WTC11 (cell line): ENCODE results near the gene ANKS6. TPM values are rescaled to one million over a fixed set of nuclear protein-coding genes. Genes with fewer than 3 reads are reported as not detected.
A peak's percentile ranks its signal among the peaks of the same experiment; 100 is the strongest.

ENCODE experiments used
- ATAC-seq: fragments of 200-7000 bp; cut with Tn5 transposase; 2 replicates; pipeline ENCODE4 v1.10.0; 2021; ENCODE audit warnings: mild to moderate bottlenecking, moderate library complexity
- CTCF ChIA-PET: fragments of 300-600 bp; sonication (Branson Sonifier 250); formaldehyde crosslinking; loops from one replicate; lab custom pipeline; 2021; ENCODE audit warnings: antibody characterized with exemption; lab: Charles Lee
- POLR2A ChIA-PET: fragments of 350-600 bp; sonication (Branson Sonifier 250); formaldehyde crosslinking; loops from one replicate; lab custom pipeline; 2021; ENCODE audit warnings: antibody characterized with exemption; lab: Charles Lee
- DNase-seq: peaks from one replicate; pipeline ENCODE4 v3.0.0; 2021; ENCODE audit warnings: low spot score
- H3K27ac Mint-ChIP-seq: 2 replicates; pipeline ENCODE4 v1.8.0; 2021; ENCODE audit warnings: mixed read lengths
- H3K27me3 Mint-ChIP-seq: 2 replicates; pipeline ENCODE4 v1.8.0; 2021; ENCODE audit warnings: low read depth, mild to moderate bottlenecking, moderate library complexity, mixed read lengths
- H3K36me3 Mint-ChIP-seq: 2 replicates; pipeline ENCODE4 v1.8.0; 2021; ENCODE audit warnings: mixed read lengths
- H3K4me1 Mint-ChIP-seq: 2 replicates; pipeline ENCODE4 v1.8.0; 2022; ENCODE audit warnings: mixed read lengths
- H3K4me3 Mint-ChIP-seq: 2 replicates; pipeline ENCODE4 v1.8.0; 2021; ENCODE audit warnings: mild to moderate bottlenecking, moderate library complexity, mixed read lengths
- H3K9me3 Mint-ChIP-seq: 2 replicates; pipeline ENCODE4 v1.8.0; 2021; ENCODE audit warnings: mixed read lengths
- ARID4B ChIP-seq: sonication (generic); formaldehyde crosslinking; IDR thresholded peaks from 2 replicates; pipeline ENCODE4 v1.8.0; 2023; ENCODE audit warnings: missing genetic modification reagents, mild to moderate bottlenecking, borderline replicate concordance
- JAZF1 ChIP-seq: fragments of 250-450 bp; sonication (Bioruptor Pico); IDR thresholded peaks from 2 replicates; pipeline ENCODE4 v1.9.0; 2021; ENCODE audit warnings: moderate library complexity, mild to moderate bottlenecking, inconsistent platforms
- NFE2L1 ChIP-seq: sonication (generic); formaldehyde crosslinking; IDR thresholded peaks from 2 replicates; pipeline ENCODE4 v1.8.1; 2023; ENCODE audit warnings: missing genetic modification reagents
- SMAD4 ChIP-seq: sonication (generic); formaldehyde crosslinking; IDR thresholded peaks from 2 replicates; pipeline ENCODE4 v1.8.0; 2022; ENCODE audit warnings: mild to moderate bottlenecking, missing genetic modification reagents
- SP1 ChIP-seq: sonication (generic); formaldehyde crosslinking; conservative IDR thresholded peaks from 2 replicates; pipeline ENCODE4 v1.8.1; 2022; ENCODE audit warnings: missing genetic modification reagents
- TCF7 ChIP-seq: sonication (generic); formaldehyde crosslinking; IDR thresholded peaks from 2 replicates; pipeline ENCODE4 v1.8.0; 2022; ENCODE audit warnings: mild to moderate bottlenecking, low read depth, missing genetic modification reagents, moderate library complexity
- TEAD1 ChIP-seq: sonication (generic); formaldehyde crosslinking; IDR thresholded peaks from 2 replicates; pipeline ENCODE4 v1.8.0; 2022; ENCODE audit warnings: mild to moderate bottlenecking, missing genetic modification reagents
- ZBTB43 ChIP-seq: sonication (generic); formaldehyde crosslinking; IDR thresholded peaks from 2 replicates; pipeline ENCODE4 v1.8.1; 2023; ENCODE audit warnings: mild to moderate bottlenecking, missing genetic modification reagents
- total RNA-seq: library from RNA; stranded (reverse); gene quantifications from 3 replicates; pipeline ENCODE4 v1.2.3, GENCODE V29; 2021
- TF ChIP-seq, protein P1 (sequence below): sonication (generic); formaldehyde crosslinking; IDR thresholded peaks from 2 replicates; pipeline ENCODE4 v1.8.1; 2023; ENCODE audit warnings: mild to moderate bottlenecking, missing genetic modification reagents, moderate library complexity
- TF ChIP-seq, protein P2 (sequence below): sonication (generic); formaldehyde crosslinking; IDR thresholded peaks from 2 replicates; pipeline ENCODE4 v1.8.0; 2023; ENCODE audit warnings: mild to moderate bottlenecking, missing genetic modification reagents
- TF ChIP-seq, protein P3 (sequence below): sonication (generic); formaldehyde crosslinking; IDR thresholded peaks from 2 replicates; pipeline ENCODE4 v1.8.0; 2023; ENCODE audit warnings: missing genetic modification reagents
- TF ChIP-seq, protein P4 (sequence below): sonication (generic); formaldehyde crosslinking; IDR thresholded peaks from 2 replicates; pipeline ENCODE4 v1.8.1; 2023; ENCODE audit warnings: mild to moderate bottlenecking, missing genetic modification reagents, borderline replicate concordance
- TF ChIP-seq, protein P5 (sequence below): sonication (generic); formaldehyde crosslinking; IDR thresholded peaks from 2 replicates; pipeline ENCODE4 v1.8.1; 2022; ENCODE audit warnings: missing genetic modification reagents, borderline replicate concordance

The ANKS6 gene
- total RNA-seq, 1 experiment from 2014 or later, result 65.1 TPM

DNA sequence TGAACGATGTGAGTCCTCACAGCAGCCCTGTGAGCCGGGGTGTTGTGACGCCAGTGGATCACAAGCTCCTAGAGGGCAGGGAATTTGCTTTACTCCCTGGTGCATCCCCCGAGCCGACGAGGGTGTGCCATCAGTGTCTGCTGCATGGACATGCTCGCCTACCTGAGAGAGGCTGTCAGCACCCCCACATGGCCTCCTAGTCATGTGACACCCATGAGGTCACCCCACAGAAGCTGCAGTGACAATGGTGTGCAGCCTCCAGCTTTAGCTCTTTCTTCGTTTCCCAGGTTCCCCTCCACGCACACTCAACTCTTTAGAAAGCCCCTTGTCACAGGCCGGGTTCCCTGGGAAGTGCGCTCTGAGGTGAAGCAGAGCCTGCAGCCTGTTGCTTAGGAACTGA is 67.9 kb downstream of the ANKS6 start:
- peaks cover 8% of the 10 kb centered on the region for H3K4me1 Mint-ChIP-seq
- H3K4me3 Mint-ChIP-seq, result no peak overlapping the region
- peaks cover 4% of the 10 kb centered on the region; the same call in 1 of the 2 replicates for H3K27me3 Mint-ChIP-seq
- DNase-seq, result no peak
- POLR2A ChIA-PET, result no interaction called here
- CTCF ChIA-PET, result interaction anchor here (0.7 to 1.2 kb wide), 2 partner anchors 27 to 86 kb away, joined by 3 to 4 read pairs; no protein-coding TSS in a partner anchor
- no peak for TF ChIP-seq NFE2L1 (CRISPR knock-in tag)
- TF ChIP-seq, protein P1, sequence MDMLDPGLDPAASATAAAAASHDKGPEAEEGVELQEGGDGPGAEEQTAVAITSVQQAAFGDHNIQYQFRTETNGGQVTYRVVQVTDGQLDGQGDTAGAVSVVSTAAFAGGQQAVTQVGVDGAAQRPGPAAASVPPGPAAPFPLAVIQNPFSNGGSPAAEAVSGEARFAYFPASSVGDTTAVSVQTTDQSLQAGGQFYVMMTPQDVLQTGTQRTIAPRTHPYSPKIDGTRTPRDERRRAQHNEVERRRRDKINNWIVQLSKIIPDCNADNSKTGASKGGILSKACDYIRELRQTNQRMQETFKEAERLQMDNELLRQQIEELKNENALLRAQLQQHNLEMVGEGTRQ, result 0 out of 2 replicates have a peak, but pooled peaks have one; percentile 31
- no peak overlapping the region for H3K27ac Mint-ChIP-seq
- no peaks in the 10 kb centered on the region for H3K36me3 Mint-ChIP-seq
- ATAC-seq, result no peak
- H3K9me3 Mint-ChIP-seq, result no peaks in the 10 kb centered on the region

DNA sequence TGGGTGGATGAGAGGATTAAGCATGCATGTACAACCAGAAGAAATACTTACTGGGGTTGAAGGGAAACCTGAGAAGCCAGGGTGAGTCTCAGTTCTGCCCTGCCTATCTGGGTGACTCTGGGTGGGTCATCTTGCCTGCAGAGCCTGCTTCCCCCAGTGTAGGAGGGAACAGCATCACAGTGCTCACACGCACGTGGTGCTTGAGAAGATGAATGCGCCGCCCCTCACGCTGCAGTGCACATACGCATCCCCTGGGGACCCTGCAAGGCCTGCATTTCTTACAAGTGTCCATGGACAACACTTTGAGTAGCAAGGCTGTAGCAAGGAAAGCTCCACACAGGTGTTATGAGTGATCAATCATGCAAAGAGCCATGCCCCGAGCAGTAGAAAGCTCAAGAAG is 68.9 kb downstream of the ANKS6 start:
- no peaks in the 10 kb centered on the region for H3K9me3 Mint-ChIP-seq
- ChIA-PET POLR2A (no interaction called here), CTCF (interaction anchor here (1.1 kb wide), 1 partner anchor 49 kb away, joined by 3 read pairs; no protein-coding TSS in a partner anchor)
- H3K27me3 Mint-ChIP-seq, result peaks cover 7% of the 10 kb centered on the region; the same call in 1 of the 2 replicates
- TF ChIP-seq, protein P2, sequence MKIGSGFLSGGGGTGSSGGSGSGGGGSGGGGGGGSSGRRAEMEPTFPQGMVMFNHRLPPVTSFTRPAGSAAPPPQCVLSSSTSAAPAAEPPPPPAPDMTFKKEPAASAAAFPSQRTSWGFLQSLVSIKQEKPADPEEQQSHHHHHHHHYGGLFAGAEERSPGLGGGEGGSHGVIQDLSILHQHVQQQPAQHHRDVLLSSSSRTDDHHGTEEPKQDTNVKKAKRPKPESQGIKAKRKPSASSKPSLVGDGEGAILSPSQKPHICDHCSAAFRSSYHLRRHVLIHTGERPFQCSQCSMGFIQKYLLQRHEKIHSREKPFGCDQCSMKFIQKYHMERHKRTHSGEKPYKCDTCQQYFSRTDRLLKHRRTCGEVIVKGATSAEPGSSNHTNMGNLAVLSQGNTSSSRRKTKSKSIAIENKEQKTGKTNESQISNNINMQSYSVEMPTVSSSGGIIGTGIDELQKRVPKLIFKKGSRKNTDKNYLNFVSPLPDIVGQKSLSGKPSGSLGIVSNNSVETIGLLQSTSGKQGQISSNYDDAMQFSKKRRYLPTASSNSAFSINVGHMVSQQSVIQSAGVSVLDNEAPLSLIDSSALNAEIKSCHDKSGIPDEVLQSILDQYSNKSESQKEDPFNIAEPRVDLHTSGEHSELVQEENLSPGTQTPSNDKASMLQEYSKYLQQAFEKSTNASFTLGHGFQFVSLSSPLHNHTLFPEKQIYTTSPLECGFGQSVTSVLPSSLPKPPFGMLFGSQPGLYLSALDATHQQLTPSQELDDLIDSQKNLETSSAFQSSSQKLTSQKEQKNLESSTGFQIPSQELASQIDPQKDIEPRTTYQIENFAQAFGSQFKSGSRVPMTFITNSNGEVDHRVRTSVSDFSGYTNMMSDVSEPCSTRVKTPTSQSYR (CRISPR knock-in tag), result no peak
- TF ChIP-seq, protein P3, sequence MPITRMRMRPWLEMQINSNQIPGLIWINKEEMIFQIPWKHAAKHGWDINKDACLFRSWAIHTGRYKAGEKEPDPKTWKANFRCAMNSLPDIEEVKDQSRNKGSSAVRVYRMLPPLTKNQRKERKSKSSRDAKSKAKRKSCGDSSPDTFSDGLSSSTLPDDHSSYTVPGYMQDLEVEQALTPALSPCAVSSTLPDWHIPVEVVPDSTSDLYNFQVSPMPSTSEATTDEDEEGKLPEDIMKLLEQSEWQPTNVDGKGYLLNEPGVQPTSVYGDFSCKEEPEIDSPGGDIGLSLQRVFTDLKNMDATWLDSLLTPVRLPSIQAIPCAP (CRISPR knock-in tag), result no peak
- TF ChIP-seq, protein P4, sequence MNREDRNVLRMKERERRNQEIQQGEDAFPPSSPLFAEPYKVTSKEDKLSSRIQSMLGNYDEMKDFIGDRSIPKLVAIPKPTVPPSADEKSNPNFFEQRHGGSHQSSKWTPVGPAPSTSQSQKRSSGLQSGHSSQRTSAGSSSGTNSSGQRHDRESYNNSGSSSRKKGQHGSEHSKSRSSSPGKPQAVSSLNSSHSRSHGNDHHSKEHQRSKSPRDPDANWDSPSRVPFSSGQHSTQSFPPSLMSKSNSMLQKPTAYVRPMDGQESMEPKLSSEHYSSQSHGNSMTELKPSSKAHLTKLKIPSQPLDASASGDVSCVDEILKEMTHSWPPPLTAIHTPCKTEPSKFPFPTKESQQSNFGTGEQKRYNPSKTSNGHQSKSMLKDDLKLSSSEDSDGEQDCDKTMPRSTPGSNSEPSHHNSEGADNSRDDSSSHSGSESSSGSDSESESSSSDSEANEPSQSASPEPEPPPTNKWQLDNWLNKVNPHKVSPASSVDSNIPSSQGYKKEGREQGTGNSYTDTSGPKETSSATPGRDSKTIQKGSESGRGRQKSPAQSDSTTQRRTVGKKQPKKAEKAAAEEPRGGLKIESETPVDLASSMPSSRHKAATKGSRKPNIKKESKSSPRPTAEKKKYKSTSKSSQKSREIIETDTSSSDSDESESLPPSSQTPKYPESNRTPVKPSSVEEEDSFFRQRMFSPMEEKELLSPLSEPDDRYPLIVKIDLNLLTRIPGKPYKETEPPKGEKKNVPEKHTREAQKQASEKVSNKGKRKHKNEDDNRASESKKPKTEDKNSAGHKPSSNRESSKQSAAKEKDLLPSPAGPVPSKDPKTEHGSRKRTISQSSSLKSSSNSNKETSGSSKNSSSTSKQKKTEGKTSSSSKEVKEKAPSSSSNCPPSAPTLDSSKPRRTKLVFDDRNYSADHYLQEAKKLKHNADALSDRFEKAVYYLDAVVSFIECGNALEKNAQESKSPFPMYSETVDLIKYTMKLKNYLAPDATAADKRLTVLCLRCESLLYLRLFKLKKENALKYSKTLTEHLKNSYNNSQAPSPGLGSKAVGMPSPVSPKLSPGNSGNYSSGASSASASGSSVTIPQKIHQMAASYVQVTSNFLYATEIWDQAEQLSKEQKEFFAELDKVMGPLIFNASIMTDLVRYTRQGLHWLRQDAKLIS, result no peak
- no peak for TF ChIP-seq ARID4B (CRISPR knock-in tag)
- TF ChIP-seq, protein P5, sequence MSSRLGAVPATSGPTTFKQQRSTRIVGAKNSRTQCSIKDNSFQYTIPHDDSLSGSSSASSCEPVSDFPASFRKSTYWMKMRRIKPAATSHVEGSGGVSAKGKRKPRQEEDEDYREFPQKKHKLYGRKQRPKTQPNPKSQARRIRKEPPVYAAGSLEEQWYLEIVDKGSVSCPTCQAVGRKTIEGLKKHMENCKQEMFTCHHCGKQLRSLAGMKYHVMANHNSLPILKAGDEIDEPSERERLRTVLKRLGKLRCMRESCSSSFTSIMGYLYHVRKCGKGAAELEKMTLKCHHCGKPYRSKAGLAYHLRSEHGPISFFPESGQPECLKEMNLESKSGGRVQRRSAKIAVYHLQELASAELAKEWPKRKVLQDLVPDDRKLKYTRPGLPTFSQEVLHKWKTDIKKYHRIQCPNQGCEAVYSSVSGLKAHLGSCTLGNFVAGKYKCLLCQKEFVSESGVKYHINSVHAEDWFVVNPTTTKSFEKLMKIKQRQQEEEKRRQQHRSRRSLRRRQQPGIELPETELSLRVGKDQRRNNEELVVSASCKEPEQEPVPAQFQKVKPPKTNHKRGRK, result no peak
- TF ChIP-seq SMAD4 (CRISPR knock-in tag), result no peak
- no peak for TF ChIP-seq JAZF1
- no peak for TF ChIP-seq SP1 (CRISPR knock-in tag)
- TF ChIP-seq ZBTB43, result no peak
- TF ChIP-seq TEAD1 (CRISPR knock-in tag), result no peak
- TF ChIP-seq TCF7 (CRISPR knock-in tag), result no peak
- no peak for TF ChIP-seq NFE2L1 (CRISPR knock-in tag)
- DNase-seq (no peak), ATAC-seq (no peak)
- H3K36me3 Mint-ChIP-seq, result no peaks in the 10 kb centered on the region
- H3K27ac Mint-ChIP-seq, result no peak overlapping the region
- H3K4me1 Mint-ChIP-seq, result peaks cover 8% of the 10 kb centered on the region
- H3K4me3 Mint-ChIP-seq, result no peak overlapping the region
